DND-41 (cell line): ENCODE measurements around the gene ARL6IP6.
"Not testable (repeated sequence)": the region's sequence is repeated elsewhere in the genome, so short reads cannot be mapped to it uniquely, and the experiment has no call there.

ENCODE experiments used
- ATAC-seq: fragments of 200-7000 bp; cut with Tn5 transposase; 3 replicates; pipeline ENCODE4 v1.9.1; 2021; ENCODE audit warnings: low read depth; ENCODE audit not compliant: insufficient read depth
- DNase-seq: peaks from one replicate; pipeline ENCODE4 v3.0.0-alpha.2; 2020
- H2AFZ ChIP-seq: 2 replicates; pipeline ENCODE4 v1.6.0; 2012; ENCODE audit warnings: low read depth, low read length
- H3K27ac ChIP-seq: 2 replicates; pipeline ENCODE4 v1.5.1; 2012; ENCODE audit warnings: low read length, inconsistent platforms
- H3K27me3 ChIP-seq: fragments of 200-600 bp; sonication (generic); 2 replicates; pipeline ENCODE4 v1.6.0; 2012; ENCODE audit warnings: low read length, mild to moderate bottlenecking, inconsistent platforms; ENCODE audit not compliant: insufficient read depth, poor library complexity
- H3K36me3 ChIP-seq: 2 replicates; pipeline ENCODE4 v1.5.1; 2012; ENCODE audit warnings: low read length, inconsistent platforms; ENCODE audit not compliant: insufficient read depth
- H3K4me1 ChIP-seq: 2 replicates; pipeline ENCODE4 v1.5.1; 2012; ENCODE audit warnings: mild to moderate bottlenecking, low read length; ENCODE audit not compliant: insufficient read depth
- H3K4me2 ChIP-seq: 2 replicates; pipeline ENCODE4 v1.6.0; 2012; ENCODE audit warnings: mild to moderate bottlenecking, moderate library complexity, low read length, inconsistent platforms; ENCODE audit not compliant: insufficient read depth
- H3K4me3 ChIP-seq, 2 experiments: fragments of 200-600 bp in 1 of 2; shearing (Covaris generic) in 1 of 2; 2 replicates each; pipeline ENCODE4 v1.5.1; 2012 to 2016; ENCODE audit warnings: inconsistent platforms in 2 of 2, low read length in 2 of 2, mild to moderate bottlenecking in 2 of 2, low read depth in 1 of 2, moderate library complexity in 1 of 2
- H3K79me2 ChIP-seq: 2 replicates; pipeline ENCODE4 v1.6.0; 2012; ENCODE audit warnings: low read length, inconsistent platforms; ENCODE audit not compliant: insufficient read depth
- H3K9ac ChIP-seq: 2 replicates; pipeline ENCODE4 v1.6.0; 2012; ENCODE audit warnings: low read depth, mild to moderate bottlenecking, inconsistent platforms, low read length, moderate library complexity
- H3K9me3 ChIP-seq: 2 replicates; pipeline ENCODE4 v1.5.1; 2012; ENCODE audit warnings: low read length, moderate library complexity, mild to moderate bottlenecking, inconsistent platforms; ENCODE audit not compliant: insufficient read depth, severe bottlenecking
- H4K20me1 ChIP-seq: 2 replicates; pipeline ENCODE4 v1.6.0; 2012; ENCODE audit warnings: low read length; ENCODE audit not compliant: insufficient read depth
- EZH2 ChIP-seq: IDR thresholded peaks from 3 replicates; pipeline ENCODE4 v1.6.1; 2012; ENCODE audit warnings: borderline replicate concordance, low read depth, mild to moderate bottlenecking, moderate library complexity, low read length, inconsistent platforms; ENCODE audit not compliant: severe bottlenecking
- TF ChIP-seq, protein P1 (sequence below): IDR thresholded peaks from 2 replicates; pipeline ENCODE4 v1.5.1; 2012; ENCODE audit warnings: borderline replicate concordance, low read length, moderate library complexity, mild to moderate bottlenecking; ENCODE audit not compliant: poor library complexity, severe bottlenecking; ENCODE audit errors: extremely low read depth

ARL6IP6 gene

DNA sequence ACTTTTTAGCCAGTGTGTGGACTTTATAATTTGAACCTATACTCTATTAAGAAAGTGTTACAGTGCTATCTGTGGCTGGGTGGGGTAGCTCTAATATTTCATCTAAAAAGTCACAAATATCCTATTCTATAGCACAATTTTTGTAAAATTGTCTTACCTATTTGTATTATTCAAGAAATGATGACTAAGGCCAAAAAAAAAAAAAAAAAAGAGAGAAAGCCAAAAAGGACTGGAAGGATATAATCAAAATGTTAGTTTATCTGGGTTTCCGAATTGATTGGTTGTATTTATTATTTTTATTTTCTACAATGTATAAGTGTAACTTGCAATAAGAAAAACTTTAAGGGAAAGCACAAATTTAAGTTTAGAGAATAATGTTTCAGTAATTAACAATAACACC is 5.5 kb downstream of the ARL6IP6 start:
- H3K27me3 ChIP-seq = no peaks in the 10 kb centered on the region
- no peaks in the 10 kb centered on the region for H3K9me3 ChIP-seq
- no peak overlapping the region for H3K27ac ChIP-seq
- DNase-seq (no peak), ATAC-seq (no peak)
- H3K36me3 ChIP-seq = peaks cover 55% of the 10 kb centered on the region
- peaks cover 50% of the 10 kb centered on the region for H3K4me1 ChIP-seq
- H3K9ac ChIP-seq = no peak overlapping the region
- H2AFZ ChIP-seq = no peak overlapping the region
- H3K79me2 ChIP-seq = peaks cover 100% of the 10 kb centered on the region
- H4K20me1 ChIP-seq = peaks cover 55% of the 10 kb centered on the region; the same call in 1 of the 2 replicates
- no peak overlapping the region for H3K4me3 ChIP-seq
- H3K4me2 ChIP-seq = no peak overlapping the region
- no peak for TF ChIP-seq EZH2
- TF ChIP-seq, protein P1, sequence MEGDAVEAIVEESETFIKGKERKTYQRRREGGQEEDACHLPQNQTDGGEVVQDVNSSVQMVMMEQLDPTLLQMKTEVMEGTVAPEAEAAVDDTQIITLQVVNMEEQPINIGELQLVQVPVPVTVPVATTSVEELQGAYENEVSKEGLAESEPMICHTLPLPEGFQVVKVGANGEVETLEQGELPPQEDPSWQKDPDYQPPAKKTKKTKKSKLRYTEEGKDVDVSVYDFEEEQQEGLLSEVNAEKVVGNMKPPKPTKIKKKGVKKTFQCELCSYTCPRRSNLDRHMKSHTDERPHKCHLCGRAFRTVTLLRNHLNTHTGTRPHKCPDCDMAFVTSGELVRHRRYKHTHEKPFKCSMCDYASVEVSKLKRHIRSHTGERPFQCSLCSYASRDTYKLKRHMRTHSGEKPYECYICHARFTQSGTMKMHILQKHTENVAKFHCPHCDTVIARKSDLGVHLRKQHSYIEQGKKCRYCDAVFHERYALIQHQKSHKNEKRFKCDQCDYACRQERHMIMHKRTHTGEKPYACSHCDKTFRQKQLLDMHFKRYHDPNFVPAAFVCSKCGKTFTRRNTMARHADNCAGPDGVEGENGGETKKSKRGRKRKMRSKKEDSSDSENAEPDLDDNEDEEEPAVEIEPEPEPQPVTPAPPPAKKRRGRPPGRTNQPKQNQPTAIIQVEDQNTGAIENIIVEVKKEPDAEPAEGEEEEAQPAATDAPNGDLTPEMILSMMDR = no peak

DNA sequence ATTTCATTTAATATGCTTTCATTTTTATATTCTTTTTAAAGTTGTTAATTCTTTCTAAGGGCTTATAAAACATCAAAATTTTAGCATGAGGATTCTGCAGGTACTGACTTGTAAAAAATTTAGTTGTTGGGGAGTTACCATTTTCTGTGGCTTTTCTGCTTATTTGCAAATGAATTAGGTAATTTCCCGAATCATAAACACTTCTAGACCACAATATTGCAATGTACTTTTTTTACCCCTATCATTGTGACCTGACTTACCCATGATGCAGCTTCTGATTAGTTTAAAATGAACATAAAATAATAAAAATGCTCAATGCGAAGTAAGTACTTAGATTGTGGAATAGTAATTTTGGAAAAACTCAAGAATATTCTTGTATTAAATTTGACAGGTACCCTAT is 11.4 kb downstream of the ARL6IP6 start:
- ATAC-seq (no peak), DNase-seq (no peak)
- H2AFZ ChIP-seq = no peak overlapping the region
- TF ChIP-seq, protein P1 = no peak
- TF ChIP-seq EZH2 = no peak
- no peak overlapping the region for H3K4me2 ChIP-seq
- H3K4me1 ChIP-seq = peaks cover 32% of the 10 kb centered on the region
- no peak overlapping the region for H3K4me3 ChIP-seq
- no peak overlapping the region for H3K27ac ChIP-seq
- no peaks in the 10 kb centered on the region for H3K9me3 ChIP-seq
- H3K79me2 ChIP-seq = peaks cover 88% of the 10 kb centered on the region
- H3K36me3 ChIP-seq = peaks cover 51% of the 10 kb centered on the region
- peaks cover 59% of the 10 kb centered on the region for H4K20me1 ChIP-seq
- H3K9ac ChIP-seq = no peak overlapping the region
- no peaks in the 10 kb centered on the region for H3K27me3 ChIP-seq

DNA sequence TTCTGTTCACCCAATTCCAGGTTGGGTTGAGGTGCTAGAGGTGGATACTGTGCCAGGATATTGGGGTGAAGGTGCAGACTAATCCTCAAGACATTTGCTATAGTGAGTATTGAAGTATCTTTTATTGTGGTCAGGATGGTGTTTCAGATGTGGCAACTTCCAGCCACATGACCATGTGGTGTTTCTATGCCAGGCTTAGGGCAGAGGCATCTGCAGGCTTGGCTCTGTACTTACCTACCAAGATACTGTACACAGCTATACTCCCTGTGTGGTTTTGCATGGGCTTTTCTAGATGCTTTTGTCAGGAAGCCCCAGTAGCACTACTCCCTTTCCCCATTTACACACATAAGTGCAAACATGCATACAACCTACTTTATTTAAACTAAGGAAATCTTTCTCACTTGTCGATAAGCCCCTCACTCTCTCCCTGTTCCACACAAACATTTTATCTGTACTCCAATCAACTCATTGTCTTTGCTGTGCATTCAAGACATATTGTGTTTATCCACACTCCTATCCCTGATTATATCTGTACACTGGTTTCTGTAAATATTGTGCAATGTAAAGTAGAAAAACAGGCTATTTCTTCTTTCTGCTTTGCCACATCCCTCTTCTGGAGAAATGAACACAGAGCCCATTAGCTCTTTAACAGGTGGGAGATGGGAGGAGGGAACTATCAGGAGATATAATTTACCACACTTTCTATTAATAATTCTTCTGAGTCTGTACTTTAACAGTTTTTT is 12.3 kb downstream of the ARL6IP6 start:
- no peaks in the 10 kb centered on the region for H3K27me3 ChIP-seq
- H3K4me1 ChIP-seq = peaks cover 32% of the 10 kb centered on the region
- peak overlapping the region; percentile 20 for H3K4me2 ChIP-seq
- no peak overlapping the region for H3K9ac ChIP-seq
- peak overlapping the region; percentile 39 for H3K27ac ChIP-seq
- H3K79me2 ChIP-seq = peaks cover 81% of the 10 kb centered on the region
- peaks cover 60% of the 10 kb centered on the region for H3K36me3 ChIP-seq
- TF ChIP-seq EZH2 = no peak
- TF ChIP-seq, protein P1 = no peak
- no peak overlapping the region for H2AFZ ChIP-seq
- H3K9me3 ChIP-seq = no peaks in the 10 kb centered on the region
- H3K4me3 ChIP-seq = no peak overlapping the region
- H4K20me1 ChIP-seq = peaks cover 58% of the 10 kb centered on the region
- DNase-seq (peak; percentile 72), ATAC-seq (peak; percentile 100)

DNA sequence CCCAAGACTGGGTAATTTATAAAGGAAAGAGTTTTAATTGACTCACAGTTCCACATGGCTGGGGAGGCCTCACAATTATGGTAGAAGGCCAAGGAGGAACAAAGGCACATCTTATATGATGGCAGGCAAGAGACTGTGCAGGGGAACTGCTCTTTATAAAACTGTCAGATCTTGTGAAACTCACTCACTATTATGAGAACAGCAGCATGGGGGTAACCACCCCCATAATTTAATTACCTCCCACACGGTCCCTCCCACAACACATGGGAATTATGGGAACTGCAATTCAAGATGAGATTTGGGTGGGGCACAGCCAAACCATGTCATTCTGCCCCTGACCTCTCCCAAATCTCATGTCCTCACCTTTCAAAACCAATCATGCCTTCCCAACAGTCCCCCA is 19.1 kb downstream of the ARL6IP6 start:
- not testable (repeated sequence) for ATAC-seq, H2AFZ ChIP-seq, H3K4me3 ChIP-seq, H3K4me1 ChIP-seq, H3K9me3 ChIP-seq, H3K27me3 ChIP-seq, H3K9ac ChIP-seq, DNase-seq, H3K27ac ChIP-seq, H3K4me2 ChIP-seq
- Histone ChIP-seq H4K20me1 (peaks cover 11% of the 10 kb centered on the region; the same call in 1 of the 2 replicates), H3K79me2 (peaks cover 36% of the 10 kb centered on the region), H3K36me3 (peaks cover 87% of the 10 kb centered on the region)
